HG03280 (cell line): ENCODE data around the gene SEMA6A.

Source experiments
- ATAC-seq: cut with Tn5 transposase; IDR thresholded peaks from one replicate; pipeline ENCODE4 v1.9.1; 2021; ENCODE audit warnings: mild to moderate bottlenecking, moderate library complexity; ENCODE audit not compliant: unreplicated experiment

Gene SEMA6A

DNA sequence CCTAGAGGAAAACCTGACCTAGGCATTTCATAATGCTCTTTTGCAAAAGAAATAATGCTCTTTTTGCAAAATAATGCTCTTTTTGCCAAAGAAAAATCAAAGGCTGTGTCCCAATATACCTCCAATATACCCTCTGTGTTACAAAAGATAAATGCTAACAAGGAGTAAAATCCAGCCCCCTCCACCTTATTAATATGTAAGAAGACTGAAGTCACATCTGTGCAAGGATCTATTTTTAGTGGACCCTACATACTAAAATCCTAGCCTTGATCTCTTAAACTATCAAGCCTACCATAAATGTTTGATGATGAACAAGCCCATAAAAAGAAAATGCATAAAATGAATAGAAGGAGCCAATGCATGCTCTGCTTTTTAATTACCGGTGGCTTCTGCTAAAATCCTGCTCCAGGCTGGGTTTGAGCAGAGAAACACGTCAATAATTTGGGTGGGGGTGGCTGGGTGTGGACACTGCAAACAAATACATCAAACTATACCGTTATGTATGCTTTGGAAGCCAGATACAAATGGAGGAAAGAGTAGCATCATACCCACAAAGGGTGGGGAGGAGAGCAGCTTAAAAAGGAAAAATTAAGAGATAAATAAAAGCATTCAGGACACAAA lies 131.6 kb downstream of the SEMA6A start:
- no peak for ATAC-seq

DNA sequence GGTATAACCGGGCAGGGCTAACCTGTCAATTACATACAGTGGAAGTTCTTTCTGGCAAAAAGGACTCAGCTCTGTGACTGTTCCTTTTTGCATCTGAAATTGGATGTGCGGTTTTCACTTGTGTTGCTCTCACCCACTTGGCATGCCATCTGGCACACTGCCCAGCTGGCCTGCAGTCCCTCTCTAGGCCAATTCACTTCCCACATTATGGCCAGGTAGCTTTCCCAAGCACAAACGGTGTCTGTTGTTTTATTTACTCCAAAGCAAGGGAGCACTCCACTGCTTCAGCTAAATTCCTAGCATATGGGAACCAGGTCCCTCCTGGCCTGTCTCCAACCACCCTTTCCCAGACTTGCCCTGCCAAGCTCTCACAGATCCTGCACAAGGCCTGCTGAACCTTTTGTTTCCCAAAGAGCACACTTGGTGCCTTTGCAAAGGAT lies 132.5 kb downstream of the SEMA6A start:
- ATAC-seq = no peak

DNA sequence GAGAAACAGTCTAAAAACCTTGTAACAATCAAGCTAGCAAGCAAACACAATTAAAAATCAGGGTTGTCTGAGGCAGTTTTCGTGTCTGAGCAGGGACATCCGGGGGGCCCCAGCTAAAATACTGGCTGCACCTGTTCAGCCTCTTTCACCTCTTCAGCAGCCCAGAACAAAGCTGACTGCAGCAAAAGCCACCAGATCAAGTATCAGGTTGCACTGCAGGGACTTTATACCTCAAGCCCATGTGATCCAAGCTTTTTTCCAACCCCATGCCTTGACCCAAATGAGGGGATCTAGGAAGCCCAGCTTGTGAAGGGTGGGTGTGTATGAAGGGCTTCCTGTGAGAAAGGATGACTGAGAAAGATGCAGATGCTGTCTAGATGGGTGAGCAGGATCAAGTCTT lies 133.4 kb downstream of the SEMA6A start:
- no peak for ATAC-seq

DNA sequence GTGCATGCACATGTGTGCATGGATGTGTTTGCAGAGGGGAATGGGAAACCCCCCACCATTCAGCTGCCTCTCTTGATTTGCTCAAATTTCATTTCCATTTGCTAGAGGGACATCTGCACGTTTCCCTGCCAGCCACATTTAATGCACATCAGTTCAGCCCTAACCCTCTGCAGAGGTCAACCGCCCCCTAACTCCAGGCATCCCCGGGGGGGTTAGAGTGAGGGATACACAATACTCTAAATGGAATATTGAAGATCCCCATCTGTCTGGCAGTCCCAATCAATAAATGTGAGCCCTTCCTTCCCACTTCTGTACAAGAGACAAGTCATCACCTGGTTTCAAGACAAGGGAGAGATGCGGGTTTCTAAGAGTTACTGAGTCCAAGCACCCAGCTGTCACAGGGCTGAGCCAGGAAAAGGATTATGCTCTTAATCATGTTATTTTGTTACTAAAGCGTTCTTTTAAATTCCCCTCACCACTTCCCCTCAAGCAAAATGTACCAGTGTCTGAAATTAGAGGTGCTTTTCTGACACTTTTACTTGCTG lies 134.1 kb downstream of the SEMA6A start:
- no peak for ATAC-seq

DNA sequence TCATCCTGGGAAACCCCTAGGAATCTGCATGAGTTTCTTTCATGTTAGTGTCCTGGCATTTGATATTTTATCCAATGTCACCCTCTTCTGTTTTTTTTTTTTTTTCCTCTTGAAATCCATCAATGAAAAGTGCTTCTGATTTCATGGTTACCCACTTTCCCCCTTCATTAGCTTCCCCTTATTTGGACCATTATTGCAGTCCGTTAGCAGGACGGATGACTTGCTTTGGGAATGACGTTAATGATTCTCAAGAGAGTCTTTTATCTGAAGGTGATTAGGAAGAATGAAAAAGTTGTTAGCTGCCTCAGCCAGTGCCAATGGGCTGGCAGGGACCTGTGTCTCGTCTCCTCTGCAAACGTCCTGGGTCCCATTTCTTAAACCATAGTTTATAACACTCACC lies 134.7 kb downstream of the SEMA6A start:
- no peak for ATAC-seq

DNA sequence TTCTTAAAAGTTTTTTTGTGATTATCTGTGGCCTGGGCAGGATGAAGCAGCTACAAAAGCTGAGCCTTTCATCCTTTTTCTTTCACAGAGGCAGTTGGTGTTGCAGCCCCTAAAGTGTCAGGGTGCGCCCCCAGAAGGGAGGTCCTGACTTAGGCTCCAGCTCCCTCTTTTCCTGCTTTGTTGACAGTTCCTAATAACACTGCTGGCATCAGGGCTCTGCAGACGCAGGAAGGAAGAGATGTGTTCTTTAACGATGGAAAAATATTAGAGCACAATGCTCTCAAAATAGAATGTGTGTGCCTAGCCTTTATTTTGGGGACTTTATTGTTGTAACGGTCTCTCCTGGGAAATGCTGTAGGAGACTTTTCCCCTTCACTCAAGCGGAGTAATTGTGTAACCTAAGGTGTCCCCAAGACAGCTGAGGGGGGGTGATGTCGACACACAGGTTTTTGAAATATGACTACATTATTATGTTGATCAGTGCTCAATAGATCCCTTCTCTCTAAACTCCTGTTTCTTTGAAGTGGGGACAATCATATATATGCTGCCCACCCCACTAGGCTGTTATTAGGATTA lies 135.6 kb downstream of the SEMA6A start:
- no peak for ATAC-seq

DNA sequence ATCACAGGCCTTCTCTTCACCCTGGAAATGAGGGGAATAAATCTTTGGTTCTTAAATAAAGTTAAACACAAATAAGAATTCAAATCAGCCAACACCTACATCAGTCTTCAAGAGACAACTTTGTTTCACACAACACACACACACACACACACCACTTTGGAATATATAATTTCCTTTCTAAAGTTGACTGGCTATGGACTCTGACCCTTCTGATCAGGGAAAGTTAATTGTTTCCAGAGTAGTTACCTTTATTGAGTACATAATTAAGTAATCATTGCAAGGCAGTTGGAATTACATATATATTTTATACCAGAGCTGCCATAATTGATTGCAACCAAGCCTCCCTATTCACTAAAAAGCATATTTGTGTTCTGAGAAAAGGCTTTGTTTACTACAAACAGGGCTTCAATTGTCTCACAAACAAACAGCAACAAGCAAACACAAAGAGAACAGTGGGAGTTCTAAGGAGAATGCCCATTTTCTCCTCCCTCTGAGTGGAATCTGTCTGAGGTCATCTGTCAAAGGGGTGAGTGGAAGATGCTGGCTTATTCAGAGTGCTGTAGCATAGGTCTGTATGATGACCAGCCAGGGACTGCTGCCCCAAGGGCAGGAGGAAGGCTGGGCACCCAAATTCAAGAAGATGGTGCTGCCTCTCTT lies 136.6 kb downstream of the SEMA6A start:
- no peak for ATAC-seq

DNA sequence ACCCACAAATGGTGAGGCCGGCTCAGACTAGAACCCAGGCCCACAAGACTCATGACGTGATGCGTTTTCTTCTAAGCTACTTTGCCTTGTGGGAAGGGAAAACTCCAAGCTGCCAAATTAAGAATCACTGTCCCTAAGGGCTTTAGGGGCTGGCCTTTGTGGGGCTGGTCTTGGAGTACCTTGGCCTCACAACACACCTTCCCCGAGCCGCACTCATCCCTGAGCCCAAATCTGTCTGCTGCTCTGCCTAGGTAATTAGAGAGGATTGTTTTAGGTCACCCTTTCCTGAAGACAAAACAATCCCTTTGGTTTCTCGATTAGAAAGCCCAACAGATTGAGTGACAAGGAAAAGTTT lies 137.3 kb downstream of the SEMA6A start:
- no peak for ATAC-seq

DNA sequence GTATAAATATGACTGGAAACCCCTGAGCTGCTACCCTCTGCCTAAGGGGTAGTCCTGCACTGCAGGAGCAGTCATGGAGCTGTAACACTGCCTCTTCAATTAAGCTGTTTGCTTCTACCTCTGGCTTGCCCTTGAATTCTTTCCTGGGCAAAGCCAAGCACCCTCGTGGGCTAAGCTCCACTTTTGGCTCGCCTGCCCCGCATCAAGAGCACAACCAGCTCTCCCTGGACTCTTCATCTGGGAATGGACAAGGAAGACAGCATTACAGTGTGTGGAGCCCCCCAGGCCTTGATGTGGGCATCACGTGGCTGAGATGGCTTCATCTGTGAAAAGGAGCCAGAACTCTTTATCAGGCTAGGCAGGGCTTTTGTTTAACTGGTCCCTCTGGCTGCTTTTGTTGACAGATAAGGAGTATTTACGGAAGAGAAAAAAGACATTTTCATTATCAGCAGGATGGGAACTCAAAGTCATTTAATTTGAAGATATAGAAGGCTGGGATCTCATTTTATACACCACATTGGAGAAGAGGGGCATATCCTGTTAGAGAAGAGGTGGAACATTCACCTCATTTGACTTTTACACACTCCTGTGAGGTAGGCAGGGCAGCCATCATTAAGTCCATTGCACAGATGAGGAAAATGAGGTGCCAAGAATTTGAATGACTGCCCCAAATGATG lies 137.8 kb downstream of the SEMA6A start:
- ATAC-seq = no peak

DNA sequence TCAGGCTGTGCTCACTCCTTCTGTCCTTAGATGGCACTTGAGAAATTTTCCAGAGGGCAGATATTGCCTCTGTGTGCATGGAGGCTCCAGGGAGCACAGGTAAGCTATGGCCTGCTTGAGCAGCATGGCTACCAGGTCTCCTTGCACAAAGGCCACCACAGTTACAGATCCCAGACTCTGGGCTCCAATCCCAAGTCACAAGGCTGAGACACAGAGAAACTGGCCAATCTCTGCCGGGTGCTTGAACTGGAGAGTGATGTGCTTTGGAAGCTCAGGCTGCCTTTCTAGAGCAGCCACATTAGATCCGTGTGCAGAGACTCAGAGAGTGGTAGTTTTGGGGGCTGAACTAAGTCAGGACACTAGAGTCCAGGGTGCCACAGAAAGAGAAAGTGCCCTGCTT lies 145.7 kb downstream of the SEMA6A start:
- no peak for ATAC-seq

DNA sequence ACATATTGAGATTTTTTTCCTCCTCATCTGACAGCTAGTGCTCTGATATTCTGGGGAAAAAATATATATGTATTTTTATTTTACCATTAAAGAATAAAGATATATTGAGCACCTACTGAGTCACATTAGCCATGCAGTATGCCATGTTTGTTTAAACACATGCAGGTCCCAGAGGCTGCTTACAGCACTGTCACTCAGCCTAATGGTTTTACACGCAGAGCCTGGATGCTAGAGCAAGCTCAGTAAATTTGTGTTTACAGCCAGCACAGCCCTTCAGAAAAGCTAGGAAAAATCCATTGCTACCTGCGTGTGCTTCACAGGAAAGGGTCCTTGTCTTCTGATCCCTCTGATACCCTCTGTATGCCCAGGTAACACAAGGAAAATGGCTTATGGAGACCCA lies 146.2 kb downstream of the SEMA6A start:
- no peak for ATAC-seq

DNA sequence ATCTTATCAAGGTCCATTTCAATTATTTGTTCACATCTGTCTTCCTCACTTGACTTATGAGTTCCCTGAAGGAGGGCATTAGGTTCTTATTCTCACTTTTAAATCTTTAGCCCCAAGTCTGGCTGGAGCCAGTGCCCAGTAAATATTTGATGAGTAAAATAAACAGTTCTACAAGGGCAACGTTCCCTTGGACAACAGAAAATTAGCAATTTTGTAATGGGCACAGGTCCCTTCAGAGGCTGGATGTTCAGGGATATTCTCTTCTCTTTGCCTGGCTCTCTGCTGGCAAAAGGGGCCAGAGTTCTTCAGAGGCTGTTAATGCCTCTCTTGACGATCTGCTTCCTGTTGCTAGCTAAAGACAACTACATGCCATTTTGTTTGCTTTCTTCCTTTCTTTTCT lies 149.7 kb downstream of the SEMA6A start:
- no peak for ATAC-seq

DNA sequence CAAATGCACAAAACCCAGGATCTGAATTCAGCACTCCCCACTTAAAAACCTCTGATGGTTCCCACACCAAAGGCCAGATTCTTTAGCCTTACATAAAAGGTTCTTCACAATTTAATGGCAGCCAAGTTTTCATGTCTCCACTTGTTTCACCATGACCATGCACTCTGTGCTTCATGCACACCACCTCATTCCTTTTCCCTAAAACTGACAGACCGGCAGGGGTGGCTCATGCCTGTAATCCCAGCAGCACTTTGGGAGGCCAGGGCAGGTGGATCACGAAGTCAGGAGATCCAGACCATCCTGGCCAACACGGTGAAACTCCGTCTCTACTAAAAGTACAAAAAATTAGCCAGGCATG lies 150.4 kb downstream of the SEMA6A start:
- ATAC-seq = no peak

DNA sequence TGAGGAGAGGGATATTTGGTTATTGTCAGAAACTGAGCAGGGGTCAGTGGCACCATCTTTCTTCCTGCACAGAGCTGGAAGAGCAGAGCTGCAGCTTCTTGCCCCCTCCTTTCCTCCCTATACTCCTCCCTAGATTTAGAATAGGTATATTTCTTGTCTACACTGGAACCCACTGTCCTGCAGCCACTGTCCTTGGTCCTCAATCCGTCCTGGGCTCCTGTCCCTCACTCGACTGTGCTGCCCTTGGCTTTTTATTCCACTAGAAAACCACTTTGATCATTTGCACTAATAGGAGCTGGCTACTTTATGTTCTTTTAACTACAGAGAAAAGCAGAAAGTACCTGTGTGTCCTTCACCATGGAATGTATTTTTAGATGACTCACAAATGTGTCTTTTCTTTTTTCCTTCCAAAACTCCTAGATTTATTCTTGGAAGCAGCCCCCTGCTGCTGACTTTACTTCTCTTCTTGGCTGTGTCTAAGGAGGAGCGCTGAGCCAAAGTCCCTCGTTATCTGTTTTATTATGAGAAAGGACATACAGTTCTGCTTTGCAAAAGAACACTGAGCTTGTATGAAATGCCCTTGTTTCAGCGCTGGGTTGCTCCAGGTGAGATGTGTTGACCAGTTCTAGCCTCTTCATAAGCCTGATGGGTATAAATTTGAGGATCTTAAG lies 150.9 kb downstream of the SEMA6A start:
- ATAC-seq = no peak

DNA sequence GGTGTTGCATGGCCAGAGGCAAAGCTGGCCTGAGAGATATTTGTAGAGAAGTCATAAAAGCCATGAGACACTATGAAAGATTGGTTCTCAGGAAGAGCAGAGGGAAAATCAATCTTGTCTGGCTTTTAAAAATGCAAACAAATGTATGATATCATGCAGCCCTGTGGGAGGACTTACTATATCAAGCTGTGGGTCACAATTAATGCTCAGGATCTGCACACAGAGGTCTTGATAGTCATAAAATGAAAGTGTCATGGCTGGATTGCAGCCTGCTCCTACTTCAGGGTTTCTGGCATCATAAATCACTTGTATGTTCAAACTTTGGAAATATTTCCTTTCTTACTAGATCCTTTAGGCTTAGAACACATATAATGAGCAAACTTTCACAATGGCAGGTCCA lies 151.5 kb downstream of the SEMA6A start:
- no peak for ATAC-seq

DNA sequence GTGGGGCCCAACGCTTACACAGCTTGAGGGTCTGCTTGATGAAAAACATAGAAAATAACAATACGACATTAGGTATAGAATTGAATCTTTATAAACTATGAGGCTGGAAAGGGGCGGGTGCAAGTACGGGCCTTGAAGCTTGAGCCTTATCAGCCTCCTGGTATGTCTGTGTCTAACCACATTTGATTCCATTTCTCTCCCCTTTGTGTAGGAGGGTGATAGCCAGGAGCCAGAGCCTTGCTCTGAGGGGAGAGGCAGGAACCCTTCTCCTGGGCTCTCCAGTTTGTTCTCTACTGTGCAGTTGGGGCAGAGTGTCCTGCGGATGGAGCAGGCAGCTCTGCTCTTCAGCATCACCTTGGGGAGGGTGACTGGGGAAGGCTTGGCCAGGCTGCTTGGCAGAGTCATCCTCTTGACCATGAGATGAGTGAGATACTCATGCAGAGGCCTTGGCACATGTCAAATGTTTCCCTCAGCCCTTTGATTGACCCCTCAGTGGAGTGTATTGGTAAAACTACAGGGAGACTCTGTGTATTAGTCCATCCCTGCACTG lies 153.5 kb downstream of the SEMA6A start:
- ATAC-seq = no peak

DNA sequence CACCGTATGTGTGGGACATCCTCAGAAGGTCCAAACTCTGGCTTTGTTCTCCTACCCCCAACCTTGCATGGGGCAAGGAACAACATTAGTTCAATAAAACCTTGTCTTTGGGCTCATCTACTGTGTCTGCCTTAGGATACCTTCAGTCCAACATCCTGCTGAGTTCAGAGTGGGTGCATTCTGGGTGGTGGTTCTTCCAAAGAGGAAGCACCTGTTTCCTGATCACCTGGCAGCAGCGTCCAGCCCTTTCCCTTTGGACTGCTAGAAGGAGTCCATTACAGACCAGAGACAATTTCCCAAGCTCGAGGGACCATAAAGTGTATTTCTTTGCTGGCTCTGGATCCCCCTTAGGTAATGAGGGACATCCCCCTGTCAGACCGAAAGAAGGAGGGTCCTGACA lies 154.1 kb downstream of the SEMA6A start:
- no peak for ATAC-seq

DNA sequence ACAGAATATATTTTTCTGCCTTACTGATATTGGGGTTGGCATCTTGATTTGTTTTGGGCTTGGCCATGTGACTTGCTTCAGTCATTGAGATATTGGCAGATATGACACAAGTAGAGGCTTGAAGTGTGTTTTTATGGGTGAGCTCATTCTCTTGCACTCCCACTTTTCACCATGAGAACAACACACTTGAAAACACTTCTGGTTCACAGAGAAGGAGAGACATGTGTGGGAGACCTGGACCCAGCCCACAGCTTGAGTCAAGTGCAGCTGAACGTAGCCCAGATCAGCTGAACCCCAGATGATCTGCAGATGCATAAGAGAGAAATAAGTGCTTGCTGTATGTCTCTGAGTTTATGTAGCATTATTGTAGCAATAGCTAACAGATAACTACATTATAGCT lies 155.4 kb downstream of the SEMA6A start:
- no peak for ATAC-seq

DNA sequence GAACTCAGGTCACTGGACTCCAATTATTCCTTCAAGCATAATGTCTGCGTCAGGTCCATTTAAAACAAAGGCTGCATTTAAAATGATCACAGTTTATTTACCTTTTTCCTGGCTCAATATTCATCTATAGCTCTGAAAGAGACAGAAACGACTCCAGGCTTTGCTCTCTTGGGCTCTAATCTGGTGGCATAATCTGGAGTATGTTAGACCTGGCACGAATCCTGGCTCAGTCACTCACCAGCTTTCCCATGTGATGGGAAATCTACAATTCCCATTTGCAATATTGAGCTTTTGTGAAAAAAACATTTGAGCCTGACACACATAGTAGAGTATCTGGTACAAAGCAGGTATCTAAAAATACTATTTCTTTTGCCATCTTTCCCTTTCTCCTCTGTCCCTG lies 155.8 kb downstream of the SEMA6A start:
- no peak for ATAC-seq

DNA sequence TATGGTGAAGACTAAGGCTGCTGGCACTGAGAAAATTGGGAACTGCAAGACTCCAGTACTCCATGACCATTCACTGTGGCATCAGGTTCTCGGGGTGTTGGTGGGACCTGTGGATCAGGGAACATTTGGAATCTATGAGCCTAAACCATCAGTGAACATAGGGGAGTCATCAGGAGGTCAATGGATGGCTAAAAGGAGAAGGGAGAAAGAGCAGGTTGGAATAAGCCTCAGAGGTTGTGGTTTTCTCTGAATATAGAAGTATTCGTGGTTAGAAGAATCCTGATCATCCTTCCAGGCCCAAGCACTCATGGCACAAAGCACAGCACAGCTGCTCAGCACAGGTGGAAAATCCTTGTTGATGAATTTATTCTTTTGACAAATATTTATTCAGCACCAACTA lies 156.6 kb downstream of the SEMA6A start:
- ATAC-seq = no peak

DNA sequence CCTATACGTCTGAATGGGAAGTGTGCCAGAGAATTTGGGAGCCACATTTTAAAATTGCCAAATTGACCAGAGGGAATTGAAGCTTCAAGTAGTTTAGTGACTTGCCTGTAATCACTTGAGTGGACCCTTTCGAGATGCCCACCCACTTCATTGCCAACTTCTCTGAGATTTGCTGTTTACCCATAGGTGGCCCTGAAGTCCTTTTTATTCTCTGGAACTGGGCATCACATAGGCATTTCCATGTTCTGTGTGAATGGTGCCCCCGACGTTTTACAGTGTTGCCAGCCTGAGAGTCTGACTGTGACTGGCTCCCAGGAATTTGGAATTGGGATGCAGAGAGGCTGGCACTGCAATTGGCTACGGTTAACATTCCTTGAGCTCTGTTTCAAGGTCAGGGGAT lies 158.6 kb downstream of the SEMA6A start:
- ATAC-seq = no peak
